GM23338 (cell line): Measurements from ENCODE around the gene TECPR2.

Experiments used
- CREB1 ChIP-seq: fragments of 250-450 bp; sonication (Bioruptor Pico); IDR thresholded peaks from 2 replicates; pipeline ENCODE4 v1.5.0; 2020; ENCODE audit warnings: low read depth, mild to moderate bottlenecking, moderate library complexity
- EZH2 ChIP-seq: fragments of 200-600 bp; sonication (generic); IDR thresholded peaks from one replicate; pipeline ENCODE4 v1.8.0; 2017; ENCODE audit warnings: antibody characterized with exemption, mild to moderate bottlenecking, low read depth; ENCODE audit not compliant: unreplicated experiment
- EZH2phosphoT487 ChIP-seq: fragments of 200-600 bp; sonication (generic); IDR thresholded peaks from one replicate; pipeline ENCODE4 v1.8.1; 2018; ENCODE audit warnings: antibody characterized with exemption; ENCODE audit not compliant: unreplicated experiment
- NANOG ChIP-seq: IDR thresholded peaks from 2 replicates; pipeline ENCODE4 v1.6.1; 2016; ENCODE audit warnings: antibody characterized with exemption, borderline replicate concordance
- POLR2AphosphoS5 ChIP-seq: IDR thresholded peaks from 2 replicates; pipeline ENCODE4 v1.6.1; 2016; ENCODE audit warnings: antibody characterized with exemption, low read depth
- STAT1 ChIP-seq: IDR thresholded peaks from one replicate; pipeline ENCODE4 v1.6.1; 2016; ENCODE audit warnings: antibody characterized with exemption; ENCODE audit not compliant: unreplicated experiment
- ZNF331 ChIP-seq: fragments of 250-450 bp; sonication (Bioruptor Pico); IDR thresholded peaks from 2 replicates; pipeline ENCODE4 v1.5.0; 2020; ENCODE audit warnings: low read depth, mild to moderate bottlenecking, moderate library complexity
- TF ChIP-seq, protein P1 (sequence below), 2 experiments: fragments of 200-600 bp in 1 of 2; sonication (generic) in 1 of 2; conservative IDR thresholded peaks; 2 replicates each; pipeline versions ENCODE4 v1.5.1 to v1.6.1; 2016 to 2017; ENCODE audit warnings: antibody characterized with exemption in 2 of 2, low read depth in 2 of 2, mild to moderate bottlenecking in 2 of 2, moderate library complexity in 1 of 2

DNA sequence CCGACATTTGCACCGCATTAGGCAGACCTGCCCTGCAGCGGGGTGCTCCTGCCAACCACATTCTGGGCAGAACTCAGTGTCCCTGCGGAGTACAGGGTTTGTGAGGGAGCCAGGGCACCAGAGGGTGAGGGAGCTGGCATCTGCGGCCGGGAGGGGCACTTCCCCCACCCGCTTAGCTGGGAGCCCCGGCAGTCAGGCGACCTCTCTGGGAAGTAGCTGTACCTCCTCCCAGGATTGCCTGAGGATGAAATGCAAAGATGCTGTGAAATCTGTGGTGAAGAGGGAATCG is 88.3 kb downstream of the TECPR2 start:
- TF ChIP-seq, protein P1, sequence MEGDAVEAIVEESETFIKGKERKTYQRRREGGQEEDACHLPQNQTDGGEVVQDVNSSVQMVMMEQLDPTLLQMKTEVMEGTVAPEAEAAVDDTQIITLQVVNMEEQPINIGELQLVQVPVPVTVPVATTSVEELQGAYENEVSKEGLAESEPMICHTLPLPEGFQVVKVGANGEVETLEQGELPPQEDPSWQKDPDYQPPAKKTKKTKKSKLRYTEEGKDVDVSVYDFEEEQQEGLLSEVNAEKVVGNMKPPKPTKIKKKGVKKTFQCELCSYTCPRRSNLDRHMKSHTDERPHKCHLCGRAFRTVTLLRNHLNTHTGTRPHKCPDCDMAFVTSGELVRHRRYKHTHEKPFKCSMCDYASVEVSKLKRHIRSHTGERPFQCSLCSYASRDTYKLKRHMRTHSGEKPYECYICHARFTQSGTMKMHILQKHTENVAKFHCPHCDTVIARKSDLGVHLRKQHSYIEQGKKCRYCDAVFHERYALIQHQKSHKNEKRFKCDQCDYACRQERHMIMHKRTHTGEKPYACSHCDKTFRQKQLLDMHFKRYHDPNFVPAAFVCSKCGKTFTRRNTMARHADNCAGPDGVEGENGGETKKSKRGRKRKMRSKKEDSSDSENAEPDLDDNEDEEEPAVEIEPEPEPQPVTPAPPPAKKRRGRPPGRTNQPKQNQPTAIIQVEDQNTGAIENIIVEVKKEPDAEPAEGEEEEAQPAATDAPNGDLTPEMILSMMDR (conservative IDR thresholded peaks at IDR 0.05; ENCODE audit: low read depth in 2 of 2): no peak
- TF ChIP-seq EZH2phosphoT487 (no peak), EZH2 (no peak), CREB1 (no peak), POLR2AphosphoS5 (no peak), NANOG (no peak), ZNF331 (CRISPR knock-in tag) (no peak), STAT1 (no peak)
